ENCODE data around the gene ZNF358.
A peak's percentile ranks its signal among the peaks of the same experiment; 100 is the strongest.

Gene ZNF358

GRCh38 chr19:7492558-7492957 lies 23.3 kb upstream of the ZNF358 start:
- H2BK5ac ChIP-seq (ENCODE audit: low read length), result no peak overlapping the region
- no peaks in the 10 kb centered on the region for H3K27me3 ChIP-seq (ENCODE audit: control insufficient read depth in 3 of 3, insufficient read depth in 3 of 3, low read depth in 1 of 3, low read length in 3 of 3)
- no peaks in the 10 kb centered on the region for H3K79me1 ChIP-seq (ENCODE audit: low read depth, low read length)
- H3K23ac ChIP-seq (ENCODE audit: low read depth, low read length, poor library complexity), result no peak overlapping the region
- H3K9me3 ChIP-seq (replicated peaks in 1 of 2; ENCODE audit: control insufficient read depth in 2 of 2, insufficient read depth in 1 of 2, low read depth in 1 of 2, low read length in 2 of 2), result no peaks in the 10 kb centered on the region
- H4K8ac ChIP-seq (ENCODE audit: low read depth, low read length), result no peak overlapping the region
- H3K4me2 ChIP-seq (ENCODE audit: insufficient read depth, low read length, poor library complexity, severe bottlenecking), result no peak overlapping the region
- H2AFZ ChIP-seq (ENCODE audit: low read length), result no peak overlapping the region
- no peak overlapping the region for H3K4me3 ChIP-seq (ENCODE audit: low read length in 2 of 2)
- H2BK15ac ChIP-seq (ENCODE audit: low read length), result no peak overlapping the region
- no peak overlapping the region for H4K91ac ChIP-seq (ENCODE audit: low read depth, low read length, poor library complexity)
- peaks cover 4 to 7% of the 10 kb centered on the region in 2 donors for H3K4me1 ChIP-seq (ENCODE audit: control insufficient read depth in 2 of 2, insufficient read depth in 1 of 2, low read depth in 1 of 2, low read length in 2 of 2)
- WGBS, 2 donors (ENCODE audit: extremely low coverage in 2 of 2, insufficient read length in 2 of 2, insufficient replicate concordance in 1 of 2), result no CpG with 5 or more reads among the region's 11 CpGs
- H2AK5ac ChIP-seq (ENCODE audit: low read depth, low read length), result peak overlapping the region; percentile 10
- H3K36me3 ChIP-seq (replicated peaks in 1 of 2; ENCODE audit: control insufficient read depth in 2 of 2, insufficient read depth in 2 of 2, low read length in 2 of 2), result no peaks in the 10 kb centered on the region
- H2BK12ac ChIP-seq (ENCODE audit: low read length), result no peak overlapping the region
- no peak overlapping the region for H2BK120ac ChIP-seq (ENCODE audit: low read depth, low read length)
- no peak overlapping the region for H3K18ac ChIP-seq (ENCODE audit: low read length)
- no peak overlapping the region for H3K4ac ChIP-seq (ENCODE audit: low read length)
- no peak overlapping the region for H3K27ac ChIP-seq (replicated peaks; ENCODE audit: low read length)
- H3K14ac ChIP-seq (ENCODE audit: low read length), result no peak overlapping the region
- no peak overlapping the region for H3K9ac ChIP-seq (ENCODE audit: low read depth, low read length, poor library complexity)
- no peak for DNase-seq (ENCODE audit: low spot score)

- no peaks in the 10 kb centered on the region for H3K9me3 ChIP-seq (replicated peaks in 1 of 2; ENCODE audit: control insufficient read depth in 2 of 2, insufficient read depth in 1 of 2, low read depth in 1 of 2, low read length in 2 of 2)
- no peaks in the 10 kb centered on the region for H3K79me1 ChIP-seq (ENCODE audit: low read depth, low read length)
- H2AK5ac ChIP-seq (ENCODE audit: low read depth, low read length), result no peak overlapping the region
- H3K4me3 ChIP-seq (ENCODE audit: low read length in 2 of 2), result peak overlapping the region in 1 of 2 donors; percentile 14
- H3K4ac ChIP-seq (ENCODE audit: low read length), result no peak overlapping the region
- DNase-seq (ENCODE audit: low spot score), result no peak
- H2AFZ ChIP-seq (ENCODE audit: low read length), result peak overlapping the region; percentile 71
- H2BK120ac ChIP-seq (ENCODE audit: low read depth, low read length), result no peak overlapping the region
- H3K14ac ChIP-seq (ENCODE audit: low read length), result no peak overlapping the region
- H4K91ac ChIP-seq (ENCODE audit: low read depth, low read length, poor library complexity), result no peak overlapping the region
- H3K4me2 ChIP-seq (ENCODE audit: insufficient read depth, low read length, poor library complexity, severe bottlenecking), result no peak overlapping the region
- no peaks in the 10 kb centered on the region for H3K27me3 ChIP-seq (ENCODE audit: control insufficient read depth in 3 of 3, insufficient read depth in 3 of 3, low read depth in 1 of 3, low read length in 3 of 3)
- H3K27ac ChIP-seq (replicated peaks; ENCODE audit: low read length), result no peak overlapping the region
- no CpG with 5 or more reads among the region's 13 CpGs for WGBS, 2 donors (ENCODE audit: extremely low coverage in 2 of 2, insufficient read length in 2 of 2, insufficient replicate concordance in 1 of 2)
- H3K36me3 ChIP-seq (replicated peaks in 1 of 2; ENCODE audit: control insufficient read depth in 2 of 2, insufficient read depth in 2 of 2, low read length in 2 of 2), result no peaks in the 10 kb centered on the region
- H2BK12ac ChIP-seq (ENCODE audit: low read length), result no peak overlapping the region
- H2BK15ac ChIP-seq (ENCODE audit: low read length), result no peak overlapping the region
- no peak overlapping the region for H3K9ac ChIP-seq (ENCODE audit: low read depth, low read length, poor library complexity)
- H2BK5ac ChIP-seq (ENCODE audit: low read length), result no peak overlapping the region
- peak overlapping the region; percentile 4 for H3K23ac ChIP-seq (ENCODE audit: low read depth, low read length, poor library complexity)
- peaks cover under 1 to 4% of the 10 kb centered on the region in 2 donors for H3K4me1 ChIP-seq (ENCODE audit: control insufficient read depth in 2 of 2, insufficient read depth in 1 of 2, low read depth in 1 of 2, low read length in 2 of 2)
- H4K8ac ChIP-seq (ENCODE audit: low read depth, low read length), result no peak overlapping the region
- H3K18ac ChIP-seq (ENCODE audit: low read length), result no peak overlapping the region
Observed at GRCh38 chr19:7494416-7495098, 21.3 kb upstream of the ZNF358 start.

- Histone ChIP-seq H2BK15ac (ENCODE audit: low read length) (no peak overlapping the region), H2AK5ac (ENCODE audit: low read depth, low read length) (no peak overlapping the region), H2AFZ (ENCODE audit: low read length) (no peak overlapping the region), H3K27ac (replicated peaks; ENCODE audit: low read length) (no peak overlapping the region), H4K91ac (ENCODE audit: low read depth, low read length, poor library complexity) (no peak overlapping the region), H3K9ac (ENCODE audit: low read depth, low read length, poor library complexity) (no peak overlapping the region), H3K18ac (ENCODE audit: low read length) (no peak overlapping the region), H2BK12ac (ENCODE audit: low read length) (no peak overlapping the region), H3K27me3 (ENCODE audit: control insufficient read depth in 3 of 3, insufficient read depth in 3 of 3, low read depth in 1 of 3, low read length in 3 of 3) (peaks cover 0 to 13% (median 10%) of the 10 kb centered on the region in 3 experiments), H3K23ac (ENCODE audit: low read depth, low read length, poor library complexity) (no peak overlapping the region), H2BK120ac (ENCODE audit: low read depth, low read length) (no peak overlapping the region), H3K14ac (ENCODE audit: low read length) (no peak overlapping the region), H3K4me2 (ENCODE audit: insufficient read depth, low read length, poor library complexity, severe bottlenecking) (no peak overlapping the region), H3K4me3 (ENCODE audit: low read length in 2 of 2) (no peak overlapping the region), H3K79me1 (ENCODE audit: low read depth, low read length) (no peaks in the 10 kb centered on the region), H3K36me3 (replicated peaks in 1 of 2; ENCODE audit: control insufficient read depth in 2 of 2, insufficient read depth in 2 of 2, low read length in 2 of 2) (no peaks in the 10 kb centered on the region), H3K4me1 (ENCODE audit: control insufficient read depth in 2 of 2, insufficient read depth in 1 of 2, low read depth in 1 of 2, low read length in 2 of 2) (peaks cover 2 to 4% of the 10 kb centered on the region in 2 donors), H3K9me3 (replicated peaks in 1 of 2; ENCODE audit: control insufficient read depth in 2 of 2, insufficient read depth in 1 of 2, low read depth in 1 of 2, low read length in 2 of 2) (peaks cover 0 to 3% of the 10 kb centered on the region in 2 donors), H4K8ac (ENCODE audit: low read depth, low read length) (no peak overlapping the region), H3K4ac (ENCODE audit: low read length) (no peak overlapping the region), H2BK5ac (ENCODE audit: low read length) (no peak overlapping the region)
- no CpG with 5 or more reads among the region's 7 CpGs for WGBS, 2 donors (ENCODE audit: extremely low coverage in 2 of 2, insufficient read length in 2 of 2, insufficient replicate concordance in 1 of 2)
- no peak for DNase-seq (ENCODE audit: low spot score)
Observed at GRCh38 chr19:7497292-7497691, 18.6 kb upstream of the ZNF358 start.

GRCh38 chr19:7500811-7501450 lies 15.0 kb upstream of the ZNF358 start:
- no CpG with 5 or more reads among the region's 93 CpGs for WGBS, 2 donors (ENCODE audit: extremely low coverage in 2 of 2, insufficient read length in 2 of 2, insufficient replicate concordance in 1 of 2)
- H2AFZ ChIP-seq (ENCODE audit: low read length), result peak overlapping the region; percentile 99
- peak overlapping the region; percentile 91 for H3K9ac ChIP-seq (ENCODE audit: low read depth, low read length, poor library complexity)
- H3K27ac ChIP-seq (replicated peaks; ENCODE audit: low read length), result no peak overlapping the region
- H3K4me2 ChIP-seq (ENCODE audit: insufficient read depth, low read length, poor library complexity, severe bottlenecking), result peak overlapping the region; percentile 77
- no peak overlapping the region for H2AK5ac ChIP-seq (ENCODE audit: low read depth, low read length)
- H3K23ac ChIP-seq (ENCODE audit: low read depth, low read length, poor library complexity), result peak overlapping the region; percentile 85
- peak; percentile 75 for DNase-seq (ENCODE audit: low spot score)
- H3K4ac ChIP-seq (ENCODE audit: low read length), result no peak overlapping the region
- peak overlapping the region; percentile 98 for H3K18ac ChIP-seq (ENCODE audit: low read length)
- no peak overlapping the region for H3K14ac ChIP-seq (ENCODE audit: low read length)
- H2BK120ac ChIP-seq (ENCODE audit: low read depth, low read length), result no peak overlapping the region
- H4K91ac ChIP-seq (ENCODE audit: low read depth, low read length, poor library complexity), result no peak overlapping the region
- H3K27me3 ChIP-seq (ENCODE audit: control insufficient read depth in 3 of 3, insufficient read depth in 3 of 3, low read depth in 1 of 3, low read length in 3 of 3), result peaks cover 0 to 19% (median 13%) of the 10 kb centered on the region in 3 experiments
- no peak overlapping the region for H2BK5ac ChIP-seq (ENCODE audit: low read length)
- H3K36me3 ChIP-seq (replicated peaks in 1 of 2; ENCODE audit: control insufficient read depth in 2 of 2, insufficient read depth in 2 of 2, low read length in 2 of 2), result no peaks in the 10 kb centered on the region
- peak overlapping the region; percentile 33 for H2BK12ac ChIP-seq (ENCODE audit: low read length)
- H3K4me1 ChIP-seq (ENCODE audit: control insufficient read depth in 2 of 2, insufficient read depth in 1 of 2, low read depth in 1 of 2, low read length in 2 of 2), result peaks cover 0 to 2% of the 10 kb centered on the region in 2 donors
- peaks cover 0 to 3% of the 10 kb centered on the region in 2 donors for H3K9me3 ChIP-seq (replicated peaks in 1 of 2; ENCODE audit: control insufficient read depth in 2 of 2, insufficient read depth in 1 of 2, low read depth in 1 of 2, low read length in 2 of 2)
- H4K8ac ChIP-seq (ENCODE audit: low read depth, low read length), result no peak overlapping the region
- H3K4me3 ChIP-seq (ENCODE audit: low read length in 2 of 2), result peak overlapping the region; percentile 46 to 80
- no peak overlapping the region for H2BK15ac ChIP-seq (ENCODE audit: low read length)
- no peaks in the 10 kb centered on the region for H3K79me1 ChIP-seq (ENCODE audit: low read depth, low read length)

Measured in neuronal stem cell (in vitro differentiated cells).